DMS79 (cell line): ENCODE data around the gene TTLL8.

Experiments
- DNase-seq: peaks from one replicate; lab custom pipeline; 2025; lab: John Stamatoyannopoulos, UW

TTLL8 gene

DNA sequence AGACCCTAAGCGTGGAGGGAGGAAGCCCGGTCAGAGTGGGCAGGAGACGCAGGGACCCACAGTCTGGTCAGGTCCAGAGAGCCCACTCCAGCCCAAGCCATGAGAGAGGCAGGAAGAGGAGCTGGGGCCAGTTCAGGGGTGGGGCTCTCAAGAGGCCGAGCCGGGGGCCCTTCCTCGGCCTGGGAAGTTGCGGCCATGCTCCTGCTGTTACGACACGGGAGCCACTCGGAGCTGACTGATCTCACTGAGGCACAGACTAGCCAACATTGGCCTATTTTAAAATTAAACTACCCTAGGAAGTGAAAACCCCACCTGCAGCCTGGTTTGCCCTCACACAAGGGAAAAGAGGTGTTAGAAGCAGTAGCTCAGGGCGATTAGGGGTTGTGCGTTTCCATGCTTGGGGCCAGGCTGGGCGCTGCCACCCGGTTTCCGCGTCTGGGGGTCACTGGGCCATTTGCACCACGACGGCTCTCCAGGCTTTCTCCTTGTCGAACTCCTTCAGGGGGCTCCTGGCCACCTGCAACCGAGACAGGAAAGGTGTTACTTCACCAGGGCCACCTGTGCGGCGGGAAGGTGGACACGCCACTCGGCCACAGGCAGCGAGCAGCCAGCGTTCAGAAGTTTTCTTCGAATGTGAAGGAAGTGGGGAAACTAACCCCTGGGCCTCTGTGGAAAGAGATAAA is 3.2 kb upstream of the TTLL8 start:
- DNase-seq: no peak

DNA sequence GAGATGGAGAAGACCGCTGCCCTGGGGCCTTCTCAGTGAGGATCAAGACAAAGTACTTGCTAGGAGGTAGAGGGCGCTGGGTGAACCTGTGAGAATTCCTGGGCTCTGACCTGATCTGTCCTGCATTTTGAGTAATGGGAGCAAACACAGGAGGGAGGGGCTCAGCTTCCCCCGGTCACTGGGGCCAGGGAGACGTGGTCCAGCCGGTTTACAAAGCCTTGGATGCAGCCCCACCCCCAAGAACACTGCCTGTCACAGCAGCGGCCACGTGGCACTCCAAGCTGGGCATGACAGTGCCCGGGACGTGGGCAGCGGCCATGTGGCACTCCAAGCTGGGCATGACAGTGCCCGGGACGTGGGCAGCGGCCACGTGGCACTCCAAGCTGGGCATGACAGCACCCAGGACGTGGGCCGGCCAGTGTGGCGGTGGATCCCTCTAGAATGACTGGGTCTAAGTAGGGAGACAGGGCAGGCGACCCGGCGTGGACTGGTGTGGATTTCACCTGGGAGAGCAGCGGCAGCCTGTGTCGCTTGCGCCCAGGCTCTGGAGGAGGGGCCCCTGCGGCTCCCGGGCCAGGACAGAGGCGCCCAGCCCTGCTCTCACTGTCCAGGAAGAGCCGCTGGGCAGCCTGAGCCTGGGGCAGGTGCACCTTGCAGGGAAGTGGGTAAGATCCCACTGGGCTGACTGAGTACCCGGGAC is 2.5 kb upstream of the TTLL8 start:
- DNase-seq: no peak

DNA sequence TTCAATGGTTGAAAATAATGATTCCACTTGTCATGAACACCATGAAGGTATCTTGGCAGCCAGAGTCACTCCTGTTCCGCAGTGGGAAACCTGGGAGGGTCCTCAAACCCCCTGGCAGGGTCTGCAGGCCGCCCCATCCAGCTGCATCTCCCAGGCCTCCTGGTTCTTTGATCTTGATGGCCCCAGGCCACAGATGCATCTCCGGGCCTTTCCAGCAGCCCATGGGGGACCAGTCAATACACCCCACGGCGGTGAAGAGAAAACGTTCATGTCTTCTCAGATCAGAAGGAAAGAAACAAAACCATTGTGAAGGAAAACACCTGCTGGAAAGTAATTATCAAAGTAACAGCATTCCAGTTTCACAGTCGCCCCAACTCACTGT is 1.8 kb upstream of the TTLL8 start:
- DNase-seq: no peak

DNA sequence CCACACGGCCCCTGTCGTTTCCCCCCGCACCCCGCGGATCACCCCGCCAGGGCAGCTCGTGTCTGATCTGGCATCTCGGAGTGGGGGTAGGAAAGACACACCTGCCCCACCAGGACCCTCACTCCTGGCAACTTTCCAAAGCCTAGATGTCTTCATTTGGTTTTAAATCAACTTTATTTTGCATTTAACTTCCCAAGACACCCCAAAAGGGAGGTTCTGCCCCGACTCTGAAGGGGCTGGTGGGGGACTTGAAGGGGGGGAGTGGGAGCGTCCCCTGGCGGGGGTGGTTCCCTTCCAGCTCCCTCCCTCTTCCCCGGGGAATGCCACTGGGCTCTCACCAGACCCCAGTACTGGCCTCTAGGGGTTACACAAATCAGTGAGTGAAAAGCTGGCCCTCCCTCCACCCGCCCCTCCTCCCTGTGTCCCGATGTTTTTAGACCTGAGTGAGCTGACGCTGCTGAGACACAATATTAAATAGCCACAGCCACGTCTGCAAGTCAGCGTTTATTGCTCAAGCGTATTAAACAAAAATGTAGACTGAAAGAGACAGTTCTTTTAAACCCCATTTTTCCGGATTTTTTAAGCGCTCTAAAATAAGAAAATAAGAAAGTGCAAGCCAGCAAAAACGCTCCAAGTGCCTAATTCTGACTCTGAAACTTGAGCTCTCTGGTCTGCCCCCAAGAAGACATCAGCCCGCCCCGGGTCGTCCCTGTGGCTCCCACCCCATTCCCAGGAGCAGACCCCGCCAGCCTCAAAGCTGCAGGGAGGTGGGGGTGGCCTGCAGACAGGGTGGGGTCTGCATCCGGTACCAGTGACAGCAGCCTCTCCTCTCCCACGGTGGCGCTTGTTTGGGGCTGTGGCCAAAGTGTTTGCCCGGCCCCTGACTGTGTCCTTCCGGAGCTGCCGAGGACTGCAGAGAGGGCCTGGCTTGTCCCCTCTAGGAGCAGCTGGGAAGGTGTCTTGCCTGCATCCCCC is 1.1 kb upstream of the TTLL8 start:
- DNase-seq: no peak

DNA sequence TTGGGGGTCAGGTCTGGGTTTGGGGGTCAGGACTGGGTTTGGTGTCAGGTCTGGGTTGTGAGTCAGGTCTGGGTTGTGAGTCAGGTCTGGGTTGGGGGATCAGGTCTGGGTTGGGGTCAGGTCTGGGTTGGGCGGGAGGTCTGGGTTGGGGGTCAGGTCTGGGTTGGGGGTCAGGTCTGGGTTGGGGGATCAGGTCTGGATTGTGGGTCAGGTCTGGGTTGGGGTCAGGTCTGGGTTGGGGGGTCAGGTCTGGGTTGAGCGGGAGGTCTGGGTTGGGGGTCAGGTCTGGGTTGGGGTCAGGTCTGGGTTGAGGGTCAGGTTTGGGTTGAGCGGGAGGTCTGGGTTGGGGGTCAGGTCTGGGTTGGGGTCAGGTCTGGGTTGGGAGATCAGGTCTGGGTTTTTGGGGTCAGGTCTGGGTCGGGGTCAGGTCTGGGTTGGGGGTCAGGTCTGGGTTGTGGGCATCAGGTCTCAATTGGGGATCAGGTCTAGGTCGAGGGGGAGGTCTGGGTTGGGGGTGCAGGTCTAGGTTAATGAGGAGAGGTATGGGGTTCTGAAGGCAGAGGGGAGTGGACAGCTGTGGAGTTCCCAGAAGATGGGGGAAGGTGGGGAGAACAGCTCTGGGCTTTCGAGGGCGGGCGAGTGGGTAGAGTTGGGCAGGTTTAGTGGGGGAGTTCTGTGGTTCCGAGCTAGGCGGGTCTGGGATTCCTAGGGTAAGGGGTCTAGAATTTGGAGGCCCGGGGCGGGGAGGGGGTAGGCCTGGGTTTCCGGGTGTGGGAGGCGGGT is 629 bp downstream of the TTLL8 start:
- DNase-seq: no peak

DNA sequence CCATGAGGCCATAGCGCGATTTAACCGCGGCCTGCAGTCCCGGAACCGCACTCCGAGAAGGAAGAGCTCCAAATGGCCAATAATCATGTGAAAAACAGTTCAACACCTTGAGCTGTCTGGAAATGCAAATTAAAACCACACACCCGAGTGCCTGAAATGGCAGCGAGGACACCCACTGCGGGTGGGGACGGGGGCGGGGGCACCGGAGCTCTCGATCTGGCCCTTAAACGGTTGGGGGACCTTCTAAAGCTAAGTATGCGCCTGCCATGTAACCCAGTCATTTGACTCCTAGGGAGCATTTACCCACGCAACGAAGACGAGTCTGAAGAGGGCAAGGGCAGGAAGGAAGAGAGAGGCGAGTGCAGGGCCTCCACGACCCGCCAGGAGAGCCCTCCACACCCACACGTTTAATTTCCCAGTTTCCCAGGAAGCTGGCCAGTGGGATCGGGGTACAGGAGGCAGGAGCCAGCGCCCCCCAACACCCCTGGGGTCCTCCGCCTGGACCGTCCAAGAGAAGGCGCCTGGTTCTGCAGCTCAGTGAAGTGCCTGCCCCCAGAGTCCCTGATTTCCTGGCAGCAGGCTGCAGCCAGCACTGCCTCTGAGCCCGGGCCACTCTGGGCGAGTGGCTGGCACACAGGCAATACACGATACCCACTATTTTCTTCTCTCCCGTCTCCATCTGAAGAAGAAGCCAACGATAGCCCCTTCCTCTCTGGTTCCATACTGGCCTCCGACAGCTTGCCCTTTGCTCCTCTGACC is 1.7 kb downstream of the TTLL8 start:
- DNase-seq: no peak

DNA sequence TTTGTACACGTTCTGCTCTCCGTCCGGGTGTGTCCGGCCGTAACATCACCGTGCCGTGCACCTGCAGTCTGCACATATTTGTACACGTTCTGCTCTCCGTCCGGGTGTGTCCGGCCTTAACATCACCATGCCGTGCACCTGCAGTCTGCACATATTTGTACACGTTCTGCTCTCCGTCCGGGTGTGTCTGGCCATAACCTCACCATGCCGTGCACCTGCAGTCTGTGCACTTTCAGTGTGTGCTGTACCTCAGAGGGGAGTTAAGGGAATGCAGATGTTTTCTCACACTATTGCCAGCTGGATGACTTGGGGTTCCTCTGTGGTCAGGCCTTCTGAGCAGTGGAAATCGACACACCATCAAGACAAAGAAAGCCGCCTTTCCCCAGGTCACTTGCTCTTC is 4.2 kb downstream of the TTLL8 start:
- no peak for DNase-seq

DNA sequence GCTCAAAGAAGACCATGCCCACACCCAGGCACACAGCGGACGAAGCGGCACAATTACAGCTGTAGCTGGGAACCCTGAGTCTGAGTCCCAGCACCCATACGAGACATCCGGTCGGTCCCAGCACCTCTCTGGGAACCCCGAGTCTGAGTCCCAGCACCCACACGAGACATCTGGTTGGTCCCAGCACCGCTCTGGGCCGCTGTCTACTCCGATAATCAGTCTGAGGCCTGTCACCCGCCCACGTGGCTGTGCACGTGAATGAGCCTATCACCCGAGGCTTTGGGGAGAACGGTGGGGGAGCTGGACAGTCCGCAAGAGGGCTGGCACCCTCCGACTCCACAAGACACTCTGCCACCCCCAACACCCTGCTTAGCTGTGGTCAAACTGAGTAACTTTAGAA is 6.2 kb downstream of the TTLL8 start:
- DNase-seq: no peak

DNA sequence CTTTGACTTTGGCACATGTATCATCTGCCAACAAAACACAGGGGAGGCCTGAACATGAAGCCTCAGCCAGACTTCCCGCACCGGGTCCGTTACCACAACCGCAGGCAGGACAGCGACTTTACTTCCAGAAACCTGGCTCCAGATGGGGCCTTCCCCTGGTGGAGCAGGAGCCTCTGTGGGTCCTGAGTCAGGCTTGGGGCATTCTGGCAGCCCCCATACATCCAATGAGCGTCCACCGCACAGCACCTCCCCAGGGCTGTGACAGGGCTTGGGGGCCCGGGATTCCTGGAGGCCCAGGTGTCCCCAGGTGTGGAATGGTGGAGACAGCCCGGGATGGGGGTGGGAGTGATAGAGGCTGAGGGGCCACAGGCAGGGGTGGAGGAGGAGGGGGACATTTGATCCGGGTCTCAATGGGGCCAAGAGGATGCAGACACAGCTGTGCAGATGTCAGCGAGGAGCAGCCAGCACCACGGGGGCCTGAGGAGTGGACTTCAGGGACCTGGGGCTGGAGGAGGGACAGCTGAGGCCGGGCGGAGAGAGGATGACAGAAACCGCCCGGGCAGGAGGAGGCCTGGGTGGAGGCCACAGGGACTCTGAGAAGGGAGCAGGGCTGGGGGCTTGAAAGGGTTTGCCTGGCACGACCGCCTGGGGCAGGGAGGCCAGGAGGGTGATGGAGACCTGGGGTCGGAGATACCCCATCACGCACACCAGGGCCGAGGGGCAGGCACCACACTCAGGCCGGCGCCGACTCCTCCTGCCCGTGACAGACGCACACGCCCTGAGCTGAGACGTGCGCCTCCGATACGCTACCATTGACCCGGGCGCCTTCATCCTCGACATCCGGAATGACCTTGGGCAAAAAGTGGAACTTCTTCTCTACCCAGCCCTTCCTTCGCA is 8.6 kb downstream of the TTLL8 start:
- DNase-seq: no peak

DNA sequence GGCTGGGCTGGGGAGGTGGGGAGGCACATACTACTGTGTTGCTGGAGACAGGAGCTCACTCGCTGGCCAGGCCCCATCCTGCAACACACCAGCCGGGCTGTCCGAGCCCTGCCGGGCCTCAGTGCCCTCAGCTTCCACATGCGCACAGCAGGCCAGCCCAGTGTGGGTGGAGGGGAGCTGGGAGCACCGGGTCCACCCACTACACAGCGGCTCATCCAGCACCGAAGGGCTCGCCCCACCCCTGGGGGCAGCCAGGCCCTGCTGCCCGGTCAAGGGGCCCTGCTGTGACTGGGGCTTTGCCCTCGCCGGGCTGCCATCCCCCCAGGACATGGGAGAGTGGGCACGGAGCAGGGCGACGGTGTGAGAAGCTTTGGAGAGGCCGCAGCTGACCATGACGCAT is 9.3 kb downstream of the TTLL8 start:
- no peak for DNase-seq

DNA sequence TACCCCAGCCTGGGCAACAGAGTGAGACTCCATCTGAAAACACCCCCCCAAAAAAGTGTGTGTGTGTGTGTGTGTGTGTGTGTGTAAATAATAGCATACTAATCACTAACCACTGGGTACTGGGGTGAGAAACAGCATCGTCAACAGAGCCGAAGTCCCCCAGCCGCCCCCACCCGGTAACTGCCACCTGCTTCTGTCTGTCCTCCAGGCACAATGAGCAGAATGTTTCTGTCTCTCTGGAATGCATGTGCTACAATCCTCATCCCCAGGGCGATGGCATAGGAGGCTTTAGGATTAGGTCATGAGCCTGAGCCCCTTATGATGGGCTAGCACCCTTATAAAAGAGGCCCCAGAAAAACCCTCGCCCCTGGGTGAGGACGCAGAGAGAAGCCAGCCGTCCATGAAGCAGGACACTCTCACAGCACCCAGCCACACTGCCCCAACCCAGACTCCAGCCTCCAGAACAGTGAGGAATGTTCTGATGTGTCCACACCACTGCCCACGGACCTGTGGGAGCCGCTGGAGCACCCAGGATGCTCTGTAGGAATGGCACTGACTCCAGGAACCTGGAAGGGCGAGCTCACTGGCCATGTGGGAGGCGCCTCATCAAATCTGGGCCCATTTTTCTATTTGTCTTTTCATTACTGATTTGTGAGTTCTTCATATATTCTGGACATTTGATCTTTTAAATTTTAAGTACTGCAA is 9.9 kb downstream of the TTLL8 start:
- no peak for DNase-seq

DNA sequence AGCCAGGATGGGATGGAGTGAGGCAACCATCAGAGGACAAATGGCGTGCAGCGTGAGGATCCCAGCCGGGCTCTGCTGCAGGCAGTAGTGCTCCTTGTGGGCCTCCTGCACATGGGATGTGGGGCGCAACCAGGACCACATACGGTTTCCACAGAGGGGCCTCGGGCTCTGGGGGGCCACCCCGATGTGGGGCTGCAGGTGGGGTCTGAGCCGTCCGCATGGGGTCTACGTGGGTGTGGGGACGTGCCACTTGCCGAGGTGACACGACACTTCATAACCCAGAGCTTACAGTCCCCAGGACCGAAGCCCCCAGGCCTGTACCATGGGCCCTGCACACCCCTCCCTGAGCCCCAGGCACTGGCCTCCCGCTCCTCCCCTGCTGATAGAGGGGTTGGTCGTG is 10.8 kb downstream of the TTLL8 start:
- DNase-seq: no peak

DNA sequence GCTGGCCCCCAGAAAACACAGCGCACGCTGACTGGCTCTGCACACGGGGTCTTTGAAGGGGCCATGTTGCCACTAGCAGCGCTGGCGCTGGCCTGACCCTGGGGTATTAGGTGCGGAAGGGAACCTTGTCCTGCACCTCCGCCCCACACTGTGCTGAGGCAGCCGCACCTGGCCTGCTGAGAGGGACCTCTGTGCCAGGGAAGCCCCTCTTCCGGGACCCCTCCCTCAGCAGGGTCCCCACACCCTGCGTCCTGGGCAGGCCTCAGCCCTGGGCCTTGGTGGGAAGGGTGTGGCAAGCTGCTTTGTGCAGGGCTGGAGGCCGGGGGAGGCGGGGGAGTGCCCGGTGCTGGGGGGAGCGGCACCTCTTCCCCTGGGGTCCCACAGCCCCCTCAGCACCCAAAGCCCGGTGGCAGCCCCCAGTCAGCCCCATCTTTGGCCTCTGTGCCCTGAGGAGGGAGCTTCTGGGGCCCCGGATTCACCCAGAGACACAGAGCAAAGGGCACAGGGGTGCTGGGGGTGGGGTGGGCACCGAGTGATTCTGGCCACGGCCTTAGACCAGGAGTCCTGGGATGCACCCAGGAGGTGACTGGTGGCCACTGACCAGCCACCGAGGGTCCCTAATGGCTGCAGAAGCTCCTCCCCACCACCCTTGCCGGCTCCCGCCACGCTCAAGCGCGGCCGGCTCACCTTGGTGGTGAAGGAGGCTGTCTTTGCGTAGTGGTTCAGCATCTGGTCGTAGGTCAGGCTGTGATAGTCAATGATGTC is 11.4 kb downstream of the TTLL8 start:
- no peak for DNase-seq

DNA sequence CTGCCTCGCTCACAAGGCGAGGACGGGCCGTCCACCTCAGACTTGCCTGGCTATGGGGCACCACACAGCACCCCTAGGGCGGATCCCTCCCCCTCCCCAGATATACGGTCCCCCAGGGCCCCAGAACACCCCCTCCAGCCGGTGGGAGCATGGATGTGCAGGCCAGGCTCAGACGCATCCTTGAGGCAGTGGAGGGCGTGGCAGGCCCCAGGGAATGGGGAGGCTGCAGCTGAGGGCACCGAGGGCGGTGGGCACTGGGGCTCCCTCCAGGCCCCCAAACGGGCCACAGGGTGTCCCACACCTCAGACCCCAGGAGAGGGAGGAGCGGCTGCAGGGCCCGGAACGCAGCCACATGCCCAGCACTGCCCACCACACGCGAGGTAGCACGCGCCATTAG is 12.1 kb downstream of the TTLL8 start:
- DNase-seq: no peak

DNA sequence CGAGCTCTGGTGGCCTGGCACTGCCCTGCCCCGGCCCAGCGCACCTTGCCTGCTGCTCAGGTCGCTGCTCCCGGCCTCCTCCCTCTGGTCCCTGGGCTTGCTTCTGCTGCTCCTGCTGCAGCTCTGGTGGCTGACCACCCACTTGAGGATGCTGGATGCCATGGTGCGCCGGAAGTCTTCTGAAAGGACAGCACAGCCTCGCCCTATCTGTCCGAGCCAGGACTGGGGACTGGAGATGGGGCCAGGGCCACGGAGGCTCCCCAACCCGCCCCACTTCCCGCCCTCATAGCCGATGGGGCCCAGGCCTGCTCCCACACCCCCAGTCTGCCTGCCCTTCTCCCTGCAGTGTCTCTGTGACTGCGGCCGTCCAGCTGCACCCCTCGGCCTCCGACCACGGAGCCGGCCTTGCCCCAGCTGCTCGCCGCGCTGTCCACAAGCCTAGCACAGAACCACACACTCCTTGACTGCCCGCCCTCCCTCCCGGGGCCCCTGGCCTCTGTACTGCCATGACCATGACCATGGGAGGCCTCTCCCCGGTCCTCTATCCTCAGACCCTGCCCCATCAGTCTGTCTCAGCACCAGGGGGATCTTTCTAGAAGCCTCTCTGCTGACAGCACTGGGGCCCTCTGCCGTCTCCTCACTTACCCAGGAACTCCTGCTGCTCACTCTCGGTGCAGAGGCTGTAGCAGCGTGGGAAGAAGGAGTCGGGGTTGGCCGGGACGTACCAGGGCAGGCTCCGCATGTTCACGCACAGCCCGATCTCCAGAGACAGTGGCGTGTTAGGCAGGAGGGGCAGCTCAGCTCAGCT is 12.7 kb downstream of the TTLL8 start:
- DNase-seq: no peak

DNA sequence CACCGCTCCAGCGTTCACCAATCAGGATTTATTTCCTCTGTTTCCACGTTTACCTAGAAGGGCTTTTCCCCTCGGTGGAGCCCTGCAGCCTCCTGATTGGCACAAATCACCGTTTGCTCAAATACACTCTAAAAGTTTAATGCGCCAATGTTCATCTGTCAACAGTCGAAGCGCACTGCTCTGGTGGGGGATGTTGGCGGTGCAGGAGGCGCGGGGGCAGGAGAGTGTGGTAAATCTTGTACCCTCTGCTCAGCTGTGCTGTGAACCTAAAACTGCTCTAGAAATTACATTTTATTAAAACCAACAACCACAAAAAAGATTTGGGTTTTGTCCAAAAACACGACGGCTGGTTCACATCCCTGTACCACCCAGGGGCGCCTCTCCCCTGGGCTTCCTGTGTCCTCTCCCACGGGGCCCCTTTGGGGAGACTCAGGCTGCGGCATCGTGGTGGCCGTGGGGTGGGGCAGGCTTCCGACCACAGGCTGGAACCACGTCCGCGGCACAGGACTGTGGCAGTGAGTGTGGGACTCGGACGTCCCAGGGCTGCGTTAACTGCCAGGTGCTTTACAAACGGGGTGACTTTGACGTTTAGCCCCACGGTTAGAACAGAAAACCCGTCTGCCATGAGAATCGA is 13.5 kb downstream of the TTLL8 start:
- DNase-seq: no peak

DNA sequence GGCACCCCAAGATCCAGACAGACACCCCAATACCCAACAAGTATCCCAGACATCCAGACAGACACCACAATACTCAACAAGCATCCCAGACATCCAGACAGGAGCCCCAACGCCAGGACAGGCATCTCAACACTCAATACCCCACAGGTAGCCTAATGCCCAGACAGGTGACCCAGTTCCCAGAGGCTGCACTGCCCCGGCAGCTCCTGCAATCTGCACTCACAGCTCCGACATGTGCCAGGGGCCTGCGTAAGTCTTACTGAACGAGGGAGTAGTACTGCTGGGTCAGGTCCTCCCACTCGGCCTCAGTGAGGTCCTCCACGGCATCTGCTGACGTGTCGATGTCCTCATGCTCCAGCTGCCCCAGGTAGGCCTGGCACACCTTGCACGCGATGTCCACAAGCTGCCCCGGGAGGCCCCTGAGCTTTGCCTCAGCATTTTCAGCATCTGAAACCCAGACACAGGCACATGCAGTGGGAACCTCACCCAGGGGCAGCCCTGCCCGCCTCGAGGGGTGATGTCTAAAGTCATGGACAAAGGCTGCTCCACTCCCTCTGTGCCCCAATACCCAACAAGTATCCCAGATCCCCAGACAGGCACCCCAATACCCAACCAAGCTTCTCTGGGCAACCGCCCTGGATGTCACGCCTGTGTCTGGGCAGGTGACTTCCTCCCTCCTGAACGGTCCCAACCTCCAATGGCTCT is 16.6 kb downstream of the TTLL8 start:
- DNase-seq: no peak
